ENCODE data around the gene LEFTY1.

The LEFTY1 gene

GRCh38 chr1:225887030-225887314, 2.0 kb downstream of the LEFTY1 start:
- DNase-seq, result no peak

- DNase-seq, result no peak
These were observed 2.6 kb downstream of the LEFTY1 start for GRCh38 chr1:225886159-225887029.

- no peak for DNase-seq
These were observed 3.6 kb downstream of the LEFTY1 start for GRCh38 chr1:225885336-225885735.

- DNase-seq, result no peak
These were observed 5.2 kb downstream of the LEFTY1 start for GRCh38 chr1:225883616-225884265.

- no peak for DNase-seq
These were observed 6.0 kb downstream of the LEFTY1 start for GRCh38 chr1:225882694-225883615.

- DNase-seq, result peak; percentile 91
These were observed 6.8 kb downstream of the LEFTY1 start, which contains the start of gene TMEM63A for GRCh38 chr1:225881959-225882693. TMEM63A (minus strand) TSS chr1:225882380; CDS start chr1:225877580, 4,800 bp downstream.

GRCh38 chr1:225881081-225881958, 7.6 kb downstream of the LEFTY1 start:
- DNase-seq, result peak; percentile 60

- DNase-seq, result no peak
These were observed 8.3 kb downstream of the LEFTY1 start for GRCh38 chr1:225880636-225881035.

- no peak for DNase-seq
These were observed 8.7 kb downstream of the LEFTY1 start for GRCh38 chr1:225880222-225880588.

GRCh38 chr1:225879521-225880221, 9.3 kb downstream of the LEFTY1 start:
- DNase-seq, result peak; percentile 38

GRCh38 chr1:225878282-225878681, 10.7 kb downstream of the LEFTY1 start:
- no peak for DNase-seq

- no peak for DNase-seq
These were observed 11.4 kb downstream of the LEFTY1 start for GRCh38 chr1:225877580-225877979.

- DNase-seq, result no peak
These were observed 11.9 kb downstream of the LEFTY1 start for GRCh38 chr1:225876900-225877510.

GRCh38 chr1:225875044-225875815, 13.7 kb downstream of the LEFTY1 start:
- no peak for DNase-seq

- DNase-seq, result no peak
These were observed 14.5 kb downstream of the LEFTY1 start for GRCh38 chr1:225874431-225874830.

- DNase-seq, result no peak
These were observed 15.6 kb downstream of the LEFTY1 start for GRCh38 chr1:225873281-225873850.

- no peak for DNase-seq
These were observed 16.9 kb downstream of the LEFTY1 start for GRCh38 chr1:225872075-225872430.

- DNase-seq, result no peak
These were observed 17.4 kb downstream of the LEFTY1 start for GRCh38 chr1:225871359-225872074.

- DNase-seq, result no peak
These were observed 18.0 kb downstream of the LEFTY1 start for GRCh38 chr1:225870911-225871310.
